Activated T-cell treated with anti-CD3 and anti-CD28 coated beads, Interleukin-2, amount 50 U/mL, for 1 hour (primary cell): ENCODE measurements around the gene SORBS2.
"Not testable (repeated sequence)": the region's sequence is repeated elsewhere in the genome, so short reads cannot be mapped to it uniquely, and the experiment has no call there.

Experiments used
- DNase-seq: peaks from one replicate; pipeline ENCODE4 v3.0.0-alpha.2; 2020

SORBS2 gene, protein sequence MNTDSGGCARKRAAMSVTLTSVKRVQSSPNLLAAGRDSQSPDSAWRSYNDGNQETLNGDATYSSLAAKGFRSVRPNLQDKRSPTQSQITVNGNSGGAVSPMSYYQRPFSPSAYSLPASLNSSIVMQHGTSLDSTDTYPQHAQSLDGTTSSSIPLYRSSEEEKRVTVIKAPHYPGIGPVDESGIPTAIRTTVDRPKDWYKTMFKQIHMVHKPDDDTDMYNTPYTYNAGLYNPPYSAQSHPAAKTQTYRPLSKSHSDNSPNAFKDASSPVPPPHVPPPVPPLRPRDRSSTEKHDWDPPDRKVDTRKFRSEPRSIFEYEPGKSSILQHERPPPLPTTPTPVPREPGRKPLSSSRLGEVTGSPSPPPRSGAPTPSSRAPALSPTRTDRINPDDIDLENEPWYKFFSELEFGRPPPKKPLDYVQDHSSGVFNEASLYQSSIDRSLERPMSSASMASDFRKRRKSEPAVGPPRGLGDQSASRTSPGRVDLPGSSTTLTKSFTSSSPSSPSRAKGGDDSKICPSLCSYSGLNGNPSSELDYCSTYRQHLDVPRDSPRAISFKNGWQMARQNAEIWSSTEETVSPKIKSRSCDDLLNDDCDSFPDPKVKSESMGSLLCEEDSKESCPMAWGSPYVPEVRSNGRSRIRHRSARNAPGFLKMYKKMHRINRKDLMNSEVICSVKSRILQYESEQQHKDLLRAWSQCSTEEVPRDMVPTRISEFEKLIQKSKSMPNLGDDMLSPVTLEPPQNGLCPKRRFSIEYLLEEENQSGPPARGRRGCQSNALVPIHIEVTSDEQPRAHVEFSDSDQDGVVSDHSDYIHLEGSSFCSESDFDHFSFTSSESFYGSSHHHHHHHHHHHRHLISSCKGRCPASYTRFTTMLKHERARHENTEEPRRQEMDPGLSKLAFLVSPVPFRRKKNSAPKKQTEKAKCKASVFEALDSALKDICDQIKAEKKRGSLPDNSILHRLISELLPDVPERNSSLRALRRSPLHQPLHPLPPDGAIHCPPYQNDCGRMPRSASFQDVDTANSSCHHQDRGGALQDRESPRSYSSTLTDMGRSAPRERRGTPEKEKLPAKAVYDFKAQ (N-terminal part only)

DNA sequence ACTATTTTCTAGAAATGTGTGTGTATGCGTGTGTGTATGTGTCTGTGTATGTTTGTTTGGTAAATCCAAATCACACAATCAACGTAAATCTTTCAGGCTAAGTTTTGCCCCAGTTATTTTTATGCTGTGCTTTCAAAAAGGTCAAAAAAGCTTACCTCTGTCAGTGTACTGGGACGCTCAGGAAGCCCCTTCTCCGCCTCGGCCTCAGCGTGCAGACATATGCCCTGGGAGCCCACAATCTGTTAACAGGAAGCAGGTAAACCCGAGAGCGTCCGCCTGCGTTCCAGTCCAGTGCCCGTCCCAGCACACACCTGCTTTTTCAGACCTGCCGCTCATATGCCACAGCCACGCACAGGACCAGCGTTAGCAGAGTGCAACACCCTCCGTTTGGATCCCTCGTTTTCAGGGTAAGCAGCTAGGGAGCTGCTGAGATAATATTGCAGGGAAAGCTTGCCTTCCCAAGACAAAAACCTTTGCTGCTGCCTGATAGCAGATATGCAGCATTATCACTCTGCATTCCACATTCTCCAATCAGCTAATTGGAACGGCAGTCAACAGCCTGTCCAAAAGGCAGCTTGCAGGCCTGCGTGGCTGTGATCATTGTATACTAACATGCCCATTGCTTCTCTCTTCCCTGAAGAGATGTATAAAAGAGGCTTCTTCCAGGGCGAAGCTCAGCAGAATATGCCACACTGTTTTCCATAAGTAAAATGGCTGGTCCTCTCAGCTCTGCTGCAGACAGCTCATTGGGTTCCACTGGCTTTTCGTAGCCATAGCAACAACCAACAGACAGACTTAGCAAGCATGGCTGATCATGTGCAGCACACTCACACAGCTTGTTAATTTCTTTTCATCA, at the start of gene SORBS2:
SORBS2 (minus strand) TSS at position 686 of the 856 bp plus-strand sequence. CDS start 121,623 bp downstream, outside the sequence.
- DNase-seq: no peak

DNA sequence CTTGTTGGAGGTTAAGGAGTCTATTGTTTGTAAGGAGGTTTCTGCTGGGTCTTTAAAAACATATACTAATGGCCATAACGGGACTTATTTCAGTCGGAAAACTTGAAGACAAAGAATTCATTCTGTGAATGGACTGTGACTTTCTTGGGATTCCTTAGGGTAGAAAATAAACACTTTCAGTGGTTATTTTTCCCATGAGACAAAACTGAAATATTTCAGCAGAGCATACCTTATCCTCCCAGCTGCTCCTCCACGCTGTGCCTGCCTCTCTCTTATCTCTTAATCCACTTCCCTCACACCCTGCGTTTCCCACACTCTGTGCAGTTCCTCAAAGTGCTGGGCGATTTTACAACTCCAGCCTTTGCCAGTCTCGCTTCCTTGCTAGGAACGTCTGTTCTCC, 47.1 kb upstream of the SORBS2 start:
- DNase-seq: no peak

DNA sequence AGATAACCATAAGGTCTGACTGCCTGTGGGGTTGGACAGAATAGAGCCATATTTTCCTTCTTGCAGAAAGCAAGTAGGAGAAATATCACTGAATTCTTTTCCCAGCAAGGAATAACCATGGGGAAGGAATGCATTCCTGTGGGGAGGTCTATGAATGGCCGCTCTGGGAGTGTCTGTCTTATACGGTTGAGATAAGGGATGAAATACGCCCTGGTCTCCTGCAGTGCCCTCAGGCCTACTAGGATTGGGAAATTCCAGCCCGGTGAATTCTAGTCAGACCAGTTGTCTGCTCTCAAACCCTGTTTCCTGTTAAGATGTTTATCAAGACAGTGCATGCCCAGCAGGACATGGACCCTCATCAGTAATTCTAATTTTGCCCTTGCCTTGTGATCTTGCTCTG, 45.6 kb upstream of the SORBS2 start:
- DNase-seq: not testable (repeated sequence)

DNA sequence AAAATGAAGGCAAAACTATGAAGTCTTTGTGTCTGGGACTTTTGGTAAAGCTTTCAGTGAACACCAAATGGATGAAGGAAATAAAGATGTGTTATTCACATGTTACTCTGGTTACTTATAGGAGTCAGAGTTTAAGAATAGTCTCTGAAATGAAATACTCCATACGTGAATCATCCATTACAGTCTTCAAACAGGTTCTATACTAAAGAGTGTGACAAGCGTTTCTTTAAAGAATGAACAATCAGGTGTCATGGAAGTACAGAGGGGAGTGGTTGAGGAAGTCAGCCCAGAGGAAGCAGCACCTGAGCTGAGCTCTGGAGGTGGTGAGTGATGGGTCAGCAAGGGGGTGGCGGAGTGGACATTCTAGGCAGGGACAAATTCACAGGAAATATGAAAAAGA, 41.8 kb upstream of the SORBS2 start:
- DNase-seq: no peak

DNA sequence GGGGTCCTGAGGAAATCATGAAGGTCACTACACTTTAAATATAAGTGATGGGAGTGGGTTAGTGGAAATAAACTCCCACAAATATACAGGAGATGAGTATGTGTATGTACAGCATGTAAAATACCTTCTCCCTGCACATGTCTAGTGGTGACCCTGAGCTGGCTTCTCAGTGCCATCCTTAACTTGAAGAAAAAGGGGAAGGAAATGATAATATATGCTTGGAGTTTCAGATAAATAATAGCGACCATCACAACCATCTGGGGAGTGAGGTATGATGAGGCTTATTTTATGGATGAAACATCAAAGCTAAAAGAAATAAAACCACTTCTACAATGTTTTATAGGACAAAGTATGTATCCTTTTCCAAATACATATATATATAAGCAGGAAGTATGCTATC, 41.0 kb upstream of the SORBS2 start:
- no peak for DNase-seq

DNA sequence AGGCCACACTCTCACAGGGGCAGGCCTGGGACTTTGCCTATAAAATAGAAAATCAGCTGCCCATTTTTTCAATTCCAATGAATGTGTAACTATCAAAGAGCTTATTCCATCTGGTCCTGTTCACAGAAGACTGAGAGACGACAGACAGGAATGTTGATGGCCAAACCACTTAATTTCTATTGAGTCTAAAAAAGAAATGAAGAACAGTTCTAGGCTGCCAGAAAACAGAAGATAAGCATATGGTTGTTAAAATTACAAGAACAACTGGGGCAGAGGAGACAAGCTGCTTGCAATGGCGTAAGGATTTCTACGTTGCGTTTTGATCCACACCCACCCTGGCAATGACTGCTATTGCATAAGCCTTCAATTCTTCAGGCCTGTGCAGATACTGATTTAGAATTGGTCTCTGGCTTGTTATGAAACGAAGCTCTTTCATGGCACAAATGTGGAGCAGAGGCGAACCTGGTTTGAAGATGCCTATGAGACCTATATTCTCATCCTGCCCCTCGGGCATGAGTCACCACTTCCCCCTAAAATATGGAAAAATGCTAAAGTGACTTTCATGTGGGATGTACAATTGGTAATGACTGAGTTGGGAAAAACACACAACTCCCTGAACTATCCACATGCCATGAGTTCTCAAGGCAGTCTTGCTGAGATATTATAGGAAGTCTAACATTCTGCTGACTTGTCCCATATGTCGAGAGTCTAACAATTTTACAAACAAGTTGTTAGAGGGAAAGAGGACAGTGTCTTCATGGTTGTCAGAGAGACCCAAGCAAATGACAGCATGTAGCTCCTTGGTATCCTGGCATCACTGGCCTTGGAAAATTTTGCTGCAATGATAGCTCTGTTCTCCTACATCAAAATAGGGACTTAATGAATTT, 37.9 kb upstream of the SORBS2 start:
- no peak for DNase-seq

DNA sequence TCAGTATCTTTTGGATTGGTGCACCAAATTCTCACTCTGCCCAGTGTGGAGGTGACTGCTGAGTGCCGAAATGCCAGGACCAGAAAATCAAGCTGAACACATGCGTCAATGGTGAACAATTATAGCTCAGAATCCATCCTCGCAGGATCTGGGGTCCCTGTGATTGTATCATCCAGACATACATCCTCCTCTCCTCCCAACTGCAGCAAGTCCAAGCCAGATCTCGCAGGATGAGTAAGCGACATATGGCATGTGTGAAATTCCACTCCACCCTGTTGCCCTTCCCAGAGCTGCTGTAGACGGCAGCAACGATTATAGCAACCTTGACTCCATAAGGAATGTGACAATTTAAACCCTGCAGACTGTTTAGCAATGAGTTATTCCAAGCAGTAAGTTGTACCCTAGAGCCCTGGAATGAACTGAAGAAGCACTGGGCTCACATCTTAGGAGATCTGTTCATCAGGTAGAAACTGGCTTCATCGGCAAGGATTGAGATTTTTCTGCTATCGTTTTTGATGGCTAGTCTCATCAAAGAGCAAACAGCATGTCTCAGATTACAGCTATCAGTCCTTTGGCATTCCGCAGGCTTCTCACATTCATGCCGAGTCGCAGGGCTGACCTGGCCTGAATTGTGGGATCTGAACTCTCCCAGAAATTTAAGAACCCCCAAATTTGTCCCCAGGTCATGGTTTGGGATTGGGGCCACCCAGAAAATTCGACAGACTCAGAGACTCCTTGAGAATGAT, 35.5 kb upstream of the SORBS2 start:
- DNase-seq: no peak

DNA sequence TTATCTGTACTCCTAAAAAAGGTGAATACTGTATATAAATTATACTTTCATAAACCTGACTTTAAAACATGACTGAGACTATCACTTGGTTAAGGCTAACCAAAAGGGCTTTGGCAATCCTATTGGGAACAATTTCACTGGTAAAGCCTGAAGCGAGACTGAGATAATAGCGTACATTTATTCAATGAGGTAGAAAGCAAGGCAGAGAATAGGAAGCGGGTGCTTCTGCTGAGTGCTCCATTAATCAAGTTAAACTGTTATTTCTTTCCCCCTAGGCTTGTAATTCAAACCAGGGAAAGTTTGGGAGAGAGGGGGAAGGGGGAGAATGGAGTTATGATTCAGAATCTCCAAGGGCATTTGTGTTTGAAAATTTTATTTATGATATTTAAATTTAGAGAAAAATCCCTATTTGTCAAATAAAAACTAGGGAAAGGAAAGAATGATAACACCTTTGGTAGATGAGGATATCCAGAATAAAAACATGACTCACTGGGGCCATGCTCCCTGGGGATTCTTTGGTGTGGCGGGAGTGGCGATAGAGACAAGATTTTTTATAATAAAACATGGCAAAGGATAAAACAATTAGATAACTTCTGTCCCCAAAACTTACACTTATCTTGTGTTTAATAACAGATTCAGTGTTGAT, 34.6 kb upstream of the SORBS2 start:
- DNase-seq: no peak

DNA sequence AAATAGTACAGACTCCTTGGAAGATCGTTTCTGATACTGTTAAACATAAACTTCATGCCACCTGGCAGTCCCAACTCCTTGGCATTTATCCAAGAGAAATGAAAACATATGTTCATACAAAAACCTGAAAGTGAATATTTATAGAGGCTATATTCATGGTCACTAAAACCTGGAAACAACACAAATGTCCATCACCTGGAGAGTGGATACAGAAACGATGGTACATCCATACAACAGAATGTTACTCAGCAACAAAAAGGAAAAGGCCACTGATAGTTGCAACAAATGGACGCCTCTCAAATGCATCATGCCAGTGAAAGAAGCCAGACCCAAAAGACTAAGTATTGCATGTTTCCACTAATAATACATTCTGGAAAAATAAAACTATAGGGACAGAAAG, 34.0 kb upstream of the SORBS2 start:
- no peak for DNase-seq

DNA sequence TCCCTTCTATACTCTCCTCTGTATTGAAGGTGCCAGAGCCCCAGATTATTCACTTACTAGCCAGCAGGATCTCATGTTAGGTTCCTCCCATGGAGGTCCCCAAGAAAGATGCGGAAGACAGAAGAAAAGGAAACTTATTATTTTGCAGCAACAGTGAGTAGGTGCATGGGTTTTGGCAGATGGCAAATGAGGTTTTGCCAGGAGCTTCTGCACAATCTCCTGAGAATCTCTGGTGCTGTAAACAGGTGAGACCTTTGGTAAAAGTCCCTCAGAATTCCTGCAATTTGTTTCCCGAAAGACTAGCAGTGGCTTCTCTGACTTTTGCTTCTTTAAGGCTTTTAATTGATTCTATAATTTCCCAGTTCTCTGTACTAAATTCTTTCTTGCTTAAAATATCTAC, 29.5 kb upstream of the SORBS2 start:
- DNase-seq: no peak

DNA sequence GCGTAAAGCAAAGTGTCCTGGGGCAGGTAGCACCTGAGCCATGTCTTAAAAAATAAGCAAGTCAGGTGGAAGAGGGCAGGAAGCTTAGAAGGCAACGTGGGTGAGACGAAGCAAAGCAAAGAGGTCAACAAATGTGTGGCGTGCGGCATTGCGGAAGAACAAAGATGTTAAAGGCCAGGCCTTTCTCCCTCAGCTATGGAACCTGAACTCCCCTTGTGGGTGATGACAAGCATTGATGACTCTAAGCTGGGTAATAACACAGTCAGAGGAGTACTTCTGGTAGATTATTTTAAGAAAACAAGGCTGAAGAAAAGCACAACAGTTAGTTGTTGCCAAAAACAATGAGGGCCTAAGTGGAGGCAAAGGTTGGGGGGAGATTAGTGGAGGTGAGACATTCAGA, 29.0 kb upstream of the SORBS2 start:
- no peak for DNase-seq

DNA sequence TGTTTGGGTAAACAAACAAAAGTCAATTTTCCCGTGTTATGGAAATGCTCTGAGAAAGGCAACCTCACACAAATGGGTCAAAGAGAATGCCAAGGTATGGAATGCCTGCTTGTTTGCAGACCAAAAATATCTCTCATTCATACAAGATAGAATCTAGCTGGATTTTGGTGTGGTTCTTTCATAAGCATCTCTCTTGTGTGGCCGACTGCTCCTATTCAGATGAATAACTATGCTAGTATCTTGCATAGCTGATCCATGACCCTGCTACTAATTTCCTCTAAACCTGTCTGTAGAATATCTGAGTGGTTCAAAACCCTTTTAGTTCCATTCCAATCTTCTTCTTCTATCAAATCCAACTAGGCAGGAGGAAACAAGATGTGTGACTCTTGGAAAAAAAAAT, 28.2 kb upstream of the SORBS2 start:
- no peak for DNase-seq

DNA sequence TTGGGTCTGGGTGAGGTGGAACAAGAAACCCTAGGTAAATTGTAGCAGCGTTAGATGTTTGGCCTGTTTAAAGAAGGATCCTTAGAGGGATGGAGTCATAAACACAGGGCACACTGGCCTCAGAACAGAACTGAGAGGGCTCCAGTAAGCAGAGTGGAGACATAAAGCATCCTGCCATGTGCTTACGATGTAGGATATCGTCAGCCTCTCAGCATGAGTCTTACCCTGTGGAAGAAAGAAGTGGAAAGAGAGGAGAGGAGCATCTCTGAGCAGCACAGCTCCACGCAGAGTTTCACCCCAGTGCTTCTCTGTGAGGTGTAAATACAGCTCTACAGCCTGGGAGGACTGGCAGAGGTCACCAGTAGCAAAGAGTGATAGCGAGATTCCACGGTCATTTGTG, 27.8 kb upstream of the SORBS2 start:
- no peak for DNase-seq

DNA sequence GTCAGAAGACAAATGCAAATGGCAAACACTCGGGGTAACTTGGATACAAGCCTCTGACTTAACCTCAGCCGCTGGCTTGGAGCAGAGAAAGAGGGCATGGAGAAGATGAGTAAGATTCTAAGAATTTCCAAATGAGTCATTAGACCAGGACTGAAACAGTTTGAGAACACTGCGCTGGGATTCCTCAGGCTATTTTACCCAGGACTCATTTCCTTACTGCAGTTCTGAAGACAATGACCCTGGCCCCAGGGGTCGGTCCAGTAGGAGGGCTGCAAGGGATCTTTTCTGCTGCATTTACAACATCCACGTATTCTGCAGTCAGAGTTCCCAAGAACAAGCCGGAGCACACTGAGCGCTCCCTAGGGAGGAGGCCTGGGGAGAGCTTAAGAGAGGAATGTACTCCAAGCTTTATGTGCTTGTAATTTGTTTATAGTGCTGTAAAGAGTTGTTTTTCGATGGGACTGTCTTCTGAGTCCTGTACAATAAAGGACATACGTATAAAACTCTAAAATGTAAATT, 27.3 kb upstream of the SORBS2 start:
- no peak for DNase-seq

DNA sequence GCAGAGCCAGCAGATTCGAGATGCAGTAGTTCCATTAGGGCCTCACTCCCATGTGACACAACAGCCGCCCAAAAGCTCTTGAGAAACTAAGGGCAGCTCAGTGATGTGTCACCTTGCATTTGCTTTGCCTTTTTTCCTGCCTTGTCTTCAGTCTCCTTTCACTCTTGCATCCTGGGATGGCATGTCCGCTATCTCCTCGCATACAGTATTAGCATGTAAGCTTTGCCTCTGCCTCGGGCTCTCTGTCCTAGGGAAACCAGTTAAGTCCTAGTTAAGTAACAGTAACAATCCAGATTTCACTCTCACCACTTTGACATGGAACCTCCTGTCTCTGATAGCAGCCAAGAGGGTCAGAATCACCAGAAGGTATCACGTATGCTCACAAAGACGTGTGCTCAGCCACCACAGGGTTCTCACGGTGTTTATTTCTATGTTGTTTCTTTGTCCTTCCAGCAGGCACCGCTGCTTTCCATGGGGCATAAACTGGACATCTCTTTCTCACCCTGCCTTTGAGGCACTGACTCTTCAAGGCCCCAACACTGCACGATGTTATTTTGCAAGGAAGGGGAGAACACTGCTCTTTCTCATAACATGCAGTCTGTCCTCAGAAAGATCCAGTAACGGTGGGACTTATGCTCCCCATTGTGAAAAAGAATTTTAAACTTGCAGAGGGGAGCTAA, 26.7 kb upstream of the SORBS2 start:
- no peak for DNase-seq

DNA sequence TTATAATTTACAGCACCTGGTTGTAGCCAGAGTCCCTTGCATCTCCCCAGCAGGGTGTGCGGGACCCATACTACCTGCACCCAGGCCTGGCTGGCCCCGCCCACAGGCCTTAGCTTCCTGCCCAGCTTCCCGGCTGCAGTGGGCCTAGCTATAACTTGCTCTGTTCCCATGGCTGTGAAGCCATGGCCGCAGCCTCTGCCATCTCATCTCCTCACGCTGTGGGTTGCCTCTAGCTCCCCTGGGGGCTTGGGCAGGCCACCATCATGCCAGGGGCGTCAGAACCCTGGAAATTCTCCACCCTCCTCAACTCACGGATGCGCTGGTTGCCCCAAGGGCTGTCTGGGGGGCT, 26.1 kb upstream of the SORBS2 start:
- DNase-seq: no peak

DNA sequence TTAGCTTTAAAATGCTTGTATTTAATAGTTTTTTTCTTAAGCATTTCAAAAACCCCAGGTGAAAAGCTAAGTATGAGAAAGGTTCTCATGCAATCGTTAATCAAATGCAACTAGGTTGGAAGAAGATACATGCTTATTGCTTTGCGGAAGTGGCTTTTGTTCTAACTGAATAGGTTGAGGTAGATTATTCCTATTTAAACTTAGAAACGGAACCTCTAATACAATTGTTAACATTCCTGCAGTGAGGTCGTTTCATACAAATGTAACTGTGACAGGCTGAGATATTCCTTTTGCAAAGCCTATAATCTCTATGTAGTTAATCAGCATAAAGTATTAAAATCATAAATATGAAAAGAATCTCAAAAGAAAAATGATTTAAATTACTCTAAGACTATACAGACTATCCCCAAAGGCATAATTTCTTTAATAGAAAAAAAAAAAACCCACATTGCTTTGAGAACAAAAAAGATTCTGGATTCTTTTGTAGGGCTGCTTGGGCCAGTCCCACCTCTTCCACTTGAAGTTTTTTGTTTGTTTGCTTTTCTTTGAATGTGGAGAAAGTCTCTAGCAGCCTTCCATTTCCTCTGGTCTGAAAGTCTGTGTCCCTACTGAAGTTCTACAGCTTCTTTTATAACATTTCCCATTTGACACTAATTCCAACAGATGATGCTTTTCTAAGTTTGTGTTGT, 25.6 kb upstream of the SORBS2 start:
- DNase-seq: no peak

DNA sequence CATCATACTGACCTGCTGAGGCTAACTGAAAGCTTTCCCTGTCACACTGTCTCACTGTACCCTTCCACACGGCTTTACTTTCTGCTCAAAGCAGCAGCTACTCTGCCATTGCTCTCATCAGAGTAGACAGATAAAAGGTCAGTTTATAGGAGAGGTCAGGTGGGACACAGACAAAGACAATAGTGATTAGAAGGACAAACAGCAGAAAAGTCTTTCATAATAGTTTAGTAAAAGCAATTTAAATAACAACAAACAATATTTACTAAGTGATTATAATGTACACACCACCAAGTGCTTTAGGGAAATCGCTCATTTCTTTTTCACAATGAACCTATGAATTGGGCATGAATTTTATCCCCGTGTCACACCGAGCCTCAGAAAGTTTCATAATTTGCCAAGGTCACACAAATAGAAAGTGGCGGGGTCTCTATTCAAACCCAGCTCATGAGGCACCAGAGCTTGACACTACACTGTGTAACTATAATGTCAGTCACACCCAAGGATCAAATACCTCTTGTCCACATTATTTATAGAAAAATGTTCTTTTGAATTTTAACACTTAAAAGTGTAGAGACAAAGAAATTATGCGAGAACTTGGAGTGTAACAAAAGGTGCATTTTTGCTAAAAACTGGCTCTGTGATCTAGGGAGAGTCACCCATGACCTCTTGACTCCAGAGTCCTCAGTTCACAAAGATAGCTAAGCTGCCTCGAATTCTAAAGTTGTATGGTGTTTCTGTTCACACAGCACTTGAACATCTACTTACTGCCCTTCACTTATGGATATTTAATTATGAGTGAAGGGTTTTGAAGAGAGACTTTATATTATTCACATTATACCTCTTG, 24.5 kb upstream of the SORBS2 start:
- no peak for DNase-seq
